Keratinocyte (primary cell): ENCODE measurements around the gene HOXA10.

Experiments
- CTCF ChIP-seq, 3 experiments: IDR thresholded peaks in 1 of 3; conservative IDR thresholded peaks in 1 of 3; optimal IDR thresholded peaks in 1 of 3; 2 replicates in 2 of 3; 3 replicates in 1 of 3; pipeline versions ENCODE3 to v1.5.1; 2011; ENCODE audit warnings: low read length in 3 of 3, mild to moderate bottlenecking in 3 of 3, moderate library complexity in 2 of 3, control low read depth in 1 of 3, inconsistent platforms in 1 of 3; ENCODE audit not compliant: insufficient read depth in 2 of 3; ENCODE audit errors: extremely low read depth in 1 of 3
- EZH2 ChIP-seq: IDR thresholded peaks from one replicate; pipeline ENCODE4 v1.6.1; 2012; ENCODE audit warnings: inconsistent platforms, mild to moderate bottlenecking, low read length, moderate library complexity

- TF ChIP-seq CTCF (optimal IDR thresholded peaks at IDR 0.05 in 1 of 3, IDR thresholded peaks at IDR 0.05 in 1 of 3, conservative IDR thresholded peaks at IDR 0.05 in 1 of 3; ENCODE audit: extremely low read depth in 1 of 3, insufficient read depth in 2 of 3, low read length in 3 of 3) (no peak), EZH2 (no peak)
Observed at GRCh38 chr7:27122077-27122910, 51.8 kb downstream of the HOXA10 start.
